Measurements from ENCODE around the gene NEK6. TPM values are rescaled to one million over a fixed set of nuclear protein-coding genes. Genes with fewer than 3 reads are reported as not detected.

Gene NEK6
- total and polyA plus RNA-seq, 2 of the 8 experiments (the other 6 are each of a cell fraction or from before 2014, with no cell fraction given): 17.7 to 19.7 TPM

GRCh38 chr9:124222109-124222508, 35.6 kb upstream of the NEK6 start (continued):
- TF ChIP-seq HDAC6 (IDR thresholded peaks at IDR 0.05; ENCODE audit: low read depth, low read length): no peak

Measured in H1 (cell line).